ENCODE results near the gene RTRAF.

The RTRAF gene

GRCh38 chr14:52026901-52027300 is 37.6 kb downstream of the RTRAF start:
- FAIRE-seq: no peak

GRCh38 chr14:52029881-52030280 is 40.5 kb downstream of the RTRAF start:
- FAIRE-seq (no peak), DNase-seq (ENCODE audit: insufficient read length, low spot score) (no peak)
- no peak for TF ChIP-seq CTCF (IDR thresholded peaks at IDR 0.05; ENCODE audit: insufficient read depth, missing control alignments)

More at GRCh38 chr14:52026901-52027300, 37.6 kb downstream of the RTRAF start:
- no peak for TF ChIP-seq CTCF (IDR thresholded peaks at IDR 0.05; ENCODE audit: insufficient read depth, missing control alignments)
- DNase-seq (ENCODE audit: insufficient read length, low spot score): no peak

GRCh38 chr14:52031781-52032180 is 42.4 kb downstream of the RTRAF start:
- FAIRE-seq (no peak), DNase-seq (ENCODE audit: insufficient read length, low spot score) (no peak)
- TF ChIP-seq CTCF (IDR thresholded peaks at IDR 0.05; ENCODE audit: insufficient read depth, missing control alignments): no peak

GRCh38 chr14:52032204-52032801 is 43.0 kb downstream of the RTRAF start:
- FAIRE-seq: no peak
- TF ChIP-seq CTCF (IDR thresholded peaks at IDR 0.05; ENCODE audit: insufficient read depth, missing control alignments): no peak
- DNase-seq (ENCODE audit: insufficient read length, low spot score): no peak

- DNase-seq (ENCODE audit: insufficient read length, low spot score): no peak
Measured at GRCh38 chr14:52033101-52033642, 43.8 kb downstream of the RTRAF start.

GRCh38 chr14:52039124-52039815 is 49.9 kb downstream of the RTRAF start:
- FAIRE-seq (no peak), DNase-seq (ENCODE audit: insufficient read length, low spot score) (no peak)
- TF ChIP-seq CTCF (IDR thresholded peaks at IDR 0.05; ENCODE audit: insufficient read depth, missing control alignments): no peak

More at GRCh38 chr14:52033101-52033642, 43.8 kb downstream of the RTRAF start:
- FAIRE-seq: no peak
- TF ChIP-seq CTCF (IDR thresholded peaks at IDR 0.05; ENCODE audit: insufficient read depth, missing control alignments): no peak

GRCh38 chr14:52040598-52040997 is 51.3 kb downstream of the RTRAF start:
- FAIRE-seq (no peak), DNase-seq (ENCODE audit: insufficient read length, low spot score) (no peak)
- TF ChIP-seq CTCF (IDR thresholded peaks at IDR 0.05; ENCODE audit: insufficient read depth, missing control alignments): no peak
